ENCODE measurements around the gene CA12. TPM values are rescaled to one million over a fixed set of nuclear protein-coding genes. Genes with fewer than 3 reads are reported as not detected.
A peak's percentile ranks its signal among the peaks of the same experiment; 100 is the strongest.

CA12 gene
- total and polyA plus RNA-seq, 9 of the 15 experiments (the other 6 are each of a cell fraction or from before 2014, with no cell fraction given): 0.01 to 0.78 (median 0.15) TPM; not detected in 1

GRCh38 chr15:63277038-63277892 lies 104.4 kb downstream of the CA12 start, which contains the start of gene APH1B:
Gene APH1B (plus strand): TSS chr15:63277605. CDS start chr15:63277624, 19 bp downstream.
- peak within 1 kb of the TSS; percentile 82 for H3K27ac ChIP-seq (ENCODE audit: extremely low read depth, low read depth, low read length)
- POLR2A ChIA-PET: interaction anchor here (0.5 to 1.4 kb wide), 14 partner anchors 10 to 1213 kb away, joined by 3 to 6 read pairs (median 3); partner anchors contain the start of gene USP3
- peak; percentile 89 to 96 (median 94) for DNase-seq (ENCODE audit: extremely low read depth in 1 of 4, low spot score in 3 of 4)
- TF ChIP-seq NCOR1 (IDR thresholded peaks at IDR 0.05) (no peak), SUPT5H (IDR thresholded peaks at IDR 0.05) (no peak; the same call in none of the 2 replicates), PRPF4 (IDR thresholded peaks at IDR 0.05; ENCODE audit: insufficient read depth, low read depth, low read length, poor library complexity, severe bottlenecking) (no peak), CREB3 (tag; conservative IDR thresholded peaks at IDR 0.05; ENCODE audit: low read depth) (no peak), MTA3 (IDR thresholded peaks at IDR 0.05; ENCODE audit: borderline replicate concordance) (peak; percentile 23), HOMEZ (CRISPR knock-in tag; IDR thresholded peaks at IDR 0.05) (0 out of 2 replicates have a peak, but pooled peaks have one; percentile 22), ZKSCAN8 (CRISPR knock-in tag; IDR thresholded peaks at IDR 0.05) (no peak), CHD1 (IDR thresholded peaks at IDR 0.05; ENCODE audit: low read length) (peak; percentile 24), DMBX1 (CRISPR knock-in tag; IDR thresholded peaks at IDR 0.05; ENCODE audit: borderline replicate concordance) (no peak), MAX (CRISPR knock-in tag; IDR thresholded peaks at IDR 0.05) (0 out of 2 replicates have a peak, but pooled peaks have one; percentile 36), YY1 (IDR thresholded peaks at IDR 0.05; ENCODE audit: borderline replicate concordance in 1 of 3, control insufficient read depth in 1 of 3, extremely low read depth in 1 of 3, insufficient read depth in 3 of 3, insufficient read length in 1 of 3, insufficient replicate concordance in 2 of 3, low read depth in 1 of 3, low read length in 2 of 3) (peak in 2 of 3 experiments; percentile 63 to 83), GABPA (tag; conservative IDR thresholded peaks at IDR 0.05; ENCODE audit: low read depth) (peak; percentile 34; the same call in 1 of the 2 replicates), ZNF184 (CRISPR knock-in tag; IDR thresholded peaks at IDR 0.05) (no peak)

More at GRCh38 chr15:63277038-63277892, 104.4 kb downstream of the CA12 start, which contains the start of gene APH1B:
- WGBS (ENCODE audit: insufficient coverage, low coverage, missing lambda C conversion rate): under 1% methylated on average over 30 of the region's 102 CpGs
- H3K27me3 ChIP-seq (ENCODE audit: control insufficient read depth in 2 of 2, insufficient read depth in 2 of 2, low read length in 2 of 2): no peaks in the 10 kb centered on the region
- no peaks in the 10 kb centered on the region for H4K20me1 ChIP-seq (replicated peaks; ENCODE audit: control insufficient read depth, insufficient read depth, low read length)
- H3K36me3 ChIP-seq (ENCODE audit: control insufficient read depth, insufficient read depth, low read length): 0 out of 3 replicates have a peak, but pooled peaks cover 3% of the 10 kb centered on the region
- ATAC-seq (peak; percentile 93), FAIRE-seq (no peak)
- no TSS peak for BruUV-seq (replicated peaks)
- in situ Hi-C loops (cut with MboI): loop anchor here (25.0 kb wide), 1 partner anchor 785 kb away; no protein-coding TSS in a partner anchor
- peak within 1 kb of the TSS; percentile 65 for H3K4me3 ChIP-seq
- peak within 1 kb of the TSS; percentile 86 to 94 for H3K9ac ChIP-seq (ENCODE audit: insufficient read depth in 1 of 2, low read depth in 2 of 2, low read length in 2 of 2)
- peak within 1 kb of the TSS; percentile 86 for H3K4me2 ChIP-seq (ENCODE audit: insufficient read depth, low read length)
- H3K4me1 ChIP-seq (replicated peaks in 1 of 2; ENCODE audit: control insufficient read depth in 2 of 2, insufficient read depth in 2 of 2, low read length in 2 of 2): peaks cover 12 to 18% of the 10 kb centered on the region in 2 experiments; a peak in 4 of 5 replicates
- CTCF ChIA-PET (ENCODE audit: low intra/inter-chr PET ratio): interaction anchor here (0.8 kb wide), 1 partner anchor 125 kb away, joined by 3 read pairs; no protein-coding TSS in a partner anchor
- H3K9me1 ChIP-seq (ENCODE audit: control insufficient read depth, insufficient read depth, low read length): no peaks in the 10 kb centered on the region
- H2AFZ ChIP-seq (ENCODE audit: low read depth, low read length): peak within 1 kb of the TSS; percentile 95
- H3K79me2 ChIP-seq (ENCODE audit: control insufficient read depth, insufficient read depth, low read length): no peaks in the 10 kb centered on the region
- intact Hi-C loops (cut with micrococcal nuclease): loop anchor here (2.0 to 5.0 kb wide), 2 partner anchors 85 to 120 kb away; partner anchors contain the start of gene RPS27L
- H3K9me3 ChIP-seq (replicated peaks; ENCODE audit: control insufficient read depth, insufficient read depth, low read depth, low read length): no peaks in the 10 kb centered on the region
